ENCODE results near the gene G3BP1. TPM values are rescaled to one million over a fixed set of nuclear protein-coding genes. Genes with fewer than 3 reads are reported as not detected.

Gene G3BP1
- total and polyA plus RNA-seq, 9 of the 15 experiments (the other 6 are each of a cell fraction or from before 2014, with no cell fraction given), result 54.7 to 264 (median 105) TPM

GRCh38 chr5:151758430-151759241 lies 13.1 kb upstream of the G3BP1 start, which contains the start of gene ATOX1 (continued):
- TF ChIP-seq KDM1A (IDR thresholded peaks at IDR 0.05) (peak; percentile 65 to 66; a peak in 3 of 4 replicates), TAF9B (IDR thresholded peaks at IDR 0.05; ENCODE audit: partially characterized antibody) (peak; percentile 59), NUFIP1 (IDR thresholded peaks at IDR 0.05; ENCODE audit: partially characterized antibody) (no peak), NBN (IDR thresholded peaks at IDR 0.05; ENCODE audit: low read depth) (peak; percentile 84), PCBP1 (IDR thresholded peaks at IDR 0.05; ENCODE audit: low read depth, low read length, poor library complexity, severe bottlenecking) (peak; percentile 56), HMGN3 (IDR thresholded peaks at IDR 0.05; ENCODE audit: borderline replicate concordance, extremely low read depth, insufficient read length, low read depth, low read length) (peak; percentile 82), ZBED1 (IDR thresholded peaks at IDR 0.05) (no peak), GTF2E2 (tag; IDR thresholded peaks at IDR 0.05) (no peak; the same call in 1 of the 2 replicates), HDAC2 (IDR thresholded peaks at IDR 0.05) (peak; percentile 66), PCBP2 (IDR thresholded peaks at IDR 0.05; ENCODE audit: low read depth, low read length, poor library complexity, severe bottlenecking) (no peak), AFF1 (IDR thresholded peaks at IDR 0.05; ENCODE audit: low read depth in 1 of 2, partially characterized antibody in 2 of 2) (peak in 1 of 2 experiments; percentile 35), MYC (IDR thresholded peaks at IDR 0.05; ENCODE audit: low read depth, low read length) (peak; percentile 80), MYC (CRISPR knock-in tag; IDR thresholded peaks at IDR 0.05; ENCODE audit: borderline replicate concordance, low read depth) (no peak), THRB (CRISPR knock-in tag; conservative IDR thresholded peaks at IDR 0.05) (0 out of 2 replicates have a peak, but pooled peaks have one; percentile 38), ZZZ3 (IDR thresholded peaks at IDR 0.05) (0 out of 2 replicates have a peak, but pooled peaks have one; percentile 25), SMARCA4 (IDR thresholded peaks at IDR 0.05) (peak; percentile 40), NFIC (IDR thresholded peaks at IDR 0.05) (0 out of 2 replicates have a peak, but pooled peaks have one; percentile 13), ATF1 (CRISPR knock-in tag; IDR thresholded peaks at IDR 0.05) (no peak), ATF1 (tag; IDR thresholded peaks at IDR 0.05) (peak; percentile 51), CSDE1 (IDR thresholded peaks at IDR 0.05) (0 out of 4 replicates have a peak, but pooled peaks of 1 of the 2 experiments have one; percentile 37), STAT5A (IDR thresholded peaks at IDR 0.05; ENCODE audit: borderline replicate concordance, low read length) (no peak), TOE1 (IDR thresholded peaks at IDR 0.05; ENCODE audit: borderline replicate concordance) (peak; percentile 46; the same call in 1 of the 2 replicates), TOE1 (CRISPR knock-in tag; IDR thresholded peaks at IDR 0.05; ENCODE audit: borderline replicate concordance, low read depth) (no peak), MIER1 (IDR thresholded peaks at IDR 0.05; ENCODE audit: low read depth) (0 out of 2 replicates have a peak, but pooled peaks have one; percentile 40), ELF2 (CRISPR knock-in tag; IDR thresholded peaks at IDR 0.05) (peak; percentile 52; the same call in 1 of the 2 replicates)

All from K562 (cell line).